ENCODE results near the gene NADK. TPM values are rescaled to one million over a fixed set of nuclear protein-coding genes. Genes with fewer than 3 reads are reported as not detected.
"Not testable (repeated sequence)": the region's sequence is repeated elsewhere in the genome, so short reads cannot be mapped to it uniquely, and the experiment has no call there.

The NADK gene
- total RNA-seq, 1 donor from 2014 or later = 11.5 TPM

DNA sequence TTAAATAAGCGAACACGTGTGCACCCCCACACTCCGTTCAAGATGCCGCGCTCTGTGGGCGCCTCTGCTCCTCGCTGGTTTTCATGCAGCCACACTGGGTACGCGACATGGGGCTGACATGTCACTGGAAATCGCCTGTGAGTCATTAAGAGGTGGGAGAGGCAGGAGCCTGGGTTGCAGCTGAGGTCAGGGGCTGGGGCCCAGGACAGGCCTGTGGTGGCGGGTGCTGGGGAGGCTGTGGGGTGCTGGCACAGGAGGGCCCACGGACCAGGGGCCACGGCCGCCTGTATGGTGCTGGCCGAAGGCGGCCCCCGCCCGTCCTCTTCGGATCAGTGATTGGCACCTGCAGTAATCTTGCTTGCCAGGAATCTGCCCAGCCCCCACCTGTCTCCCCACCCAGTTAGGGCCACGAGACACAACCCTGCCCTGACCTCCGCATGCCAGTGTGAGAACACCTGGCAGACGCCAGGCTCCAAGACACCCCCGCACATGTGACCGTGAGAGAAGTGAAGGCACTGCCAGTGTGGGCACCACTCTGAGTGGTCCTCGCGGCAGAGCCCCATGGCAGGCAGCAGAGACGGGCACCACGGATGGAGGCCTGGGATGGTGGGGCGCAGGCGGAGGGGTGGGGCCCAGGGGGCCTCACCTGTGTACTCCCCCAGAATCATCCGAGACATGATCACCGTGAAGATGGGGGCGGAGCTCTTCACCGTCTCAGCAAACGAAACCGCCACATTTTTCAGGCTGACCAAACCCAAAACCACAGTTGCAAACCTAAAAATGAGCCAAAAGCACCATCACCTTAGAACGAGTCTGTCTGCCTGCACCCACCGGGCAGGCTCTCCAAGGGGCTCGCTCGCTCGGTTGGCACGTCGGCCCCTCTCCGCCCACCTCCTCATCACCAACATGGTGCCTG, 40.3 kb downstream of the NADK start:
- not testable (repeated sequence) for H3K9me3 ChIP-seq (ENCODE audit: control insufficient read depth in 3 of 3, low read length in 3 of 3); H3K4me1 ChIP-seq (ENCODE audit: control insufficient read depth in 3 of 3, insufficient read depth in 3 of 3, low read length in 3 of 3); H3K9ac ChIP-seq (ENCODE audit: low read depth in 1 of 3, low read length in 3 of 3); H3K27ac ChIP-seq (ENCODE audit: low read depth, low read length); H3K4me3 ChIP-seq (ENCODE audit: low read length in 3 of 3); H3K27me3 ChIP-seq (ENCODE audit: control insufficient read depth in 3 of 3, insufficient read depth in 3 of 3, low read length in 3 of 3)
- peaks cover 0 to 11% (median 4%) of the 10 kb centered on the region in 3 donors for H3K36me3 ChIP-seq (ENCODE audit: control insufficient read depth in 3 of 3, insufficient read depth in 3 of 3, low read length in 3 of 3)

DNA sequence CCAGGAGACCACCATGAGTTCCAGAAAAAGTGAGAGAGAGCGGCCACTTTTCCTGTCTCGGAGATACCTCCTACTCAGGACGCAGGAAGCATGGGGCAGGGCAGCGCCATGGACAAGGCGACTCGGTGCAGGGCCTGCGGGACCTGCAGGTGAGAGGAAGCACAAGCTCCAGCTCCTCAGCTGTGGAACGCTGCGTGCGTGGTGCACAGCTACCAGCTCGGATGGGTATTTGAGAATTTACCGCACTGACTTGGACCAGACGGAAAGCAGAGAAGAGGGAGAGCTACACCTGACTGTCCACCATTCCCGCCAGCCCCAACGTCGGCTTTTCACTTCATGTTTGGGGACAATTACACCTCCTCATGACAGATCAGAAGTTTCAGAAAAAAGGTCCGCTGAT, 45.9 kb downstream of the NADK start:
- Histone ChIP-seq H3K27me3 (ENCODE audit: control insufficient read depth in 3 of 3, insufficient read depth in 3 of 3, low read length in 3 of 3) (no peaks in the 10 kb centered on the region), H3K36me3 (ENCODE audit: control insufficient read depth in 3 of 3, insufficient read depth in 3 of 3, low read length in 3 of 3) (peaks cover 9 to 16% (median 9%) of the 10 kb centered on the region in 3 donors), H3K27ac (ENCODE audit: low read depth, low read length) (no peak overlapping the region), H3K4me1 (ENCODE audit: control insufficient read depth in 3 of 3, insufficient read depth in 3 of 3, low read length in 3 of 3) (peaks cover 0 to 5% (median 4%) of the 10 kb centered on the region in 3 donors), H3K9me3 (ENCODE audit: control insufficient read depth in 3 of 3, low read length in 3 of 3) (no peaks in the 10 kb centered on the region), H3K4me3 (ENCODE audit: low read length in 3 of 3) (no peak overlapping the region), H3K9ac (ENCODE audit: low read depth in 1 of 3, low read length in 3 of 3) (no peak overlapping the region)

DNA sequence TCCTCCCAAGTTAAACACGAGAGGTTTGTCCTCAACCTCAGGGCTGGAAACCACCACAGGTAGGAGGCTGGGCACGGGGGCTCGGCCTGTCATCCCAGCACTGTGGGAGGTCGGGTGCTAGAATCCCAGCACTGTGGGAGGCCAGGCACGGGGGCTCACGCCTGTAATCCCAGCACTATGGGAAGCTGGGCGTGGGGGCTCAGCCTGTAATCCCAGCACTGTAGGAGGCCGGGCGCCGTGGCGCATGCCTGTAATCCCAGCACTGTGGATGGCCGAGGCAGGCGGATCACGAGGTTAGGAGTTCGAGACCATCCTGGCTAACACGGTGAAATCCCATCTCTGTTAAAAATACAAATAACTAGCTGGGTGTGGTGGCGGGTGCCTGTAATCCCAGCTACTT, 47.4 kb downstream of the NADK start:
- H3K9ac ChIP-seq (ENCODE audit: low read depth in 1 of 3, low read length in 3 of 3) = no peak overlapping the region
- H3K4me1 ChIP-seq (ENCODE audit: control insufficient read depth in 3 of 3, insufficient read depth in 3 of 3, low read length in 3 of 3) = peaks cover 0 to 12% (median 11%) of the 10 kb centered on the region in 3 donors
- no peak overlapping the region for H3K27ac ChIP-seq (ENCODE audit: low read depth, low read length)
- peaks cover 9 to 15% (median 9%) of the 10 kb centered on the region in 3 donors for H3K36me3 ChIP-seq (ENCODE audit: control insufficient read depth in 3 of 3, insufficient read depth in 3 of 3, low read length in 3 of 3)
- H3K9me3 ChIP-seq (ENCODE audit: control insufficient read depth in 3 of 3, low read length in 3 of 3) = no peaks in the 10 kb centered on the region
- no peaks in the 10 kb centered on the region for H3K27me3 ChIP-seq (ENCODE audit: control insufficient read depth in 3 of 3, insufficient read depth in 3 of 3, low read length in 3 of 3)
- no peak overlapping the region for H3K4me3 ChIP-seq (ENCODE audit: low read length in 3 of 3)

DNA sequence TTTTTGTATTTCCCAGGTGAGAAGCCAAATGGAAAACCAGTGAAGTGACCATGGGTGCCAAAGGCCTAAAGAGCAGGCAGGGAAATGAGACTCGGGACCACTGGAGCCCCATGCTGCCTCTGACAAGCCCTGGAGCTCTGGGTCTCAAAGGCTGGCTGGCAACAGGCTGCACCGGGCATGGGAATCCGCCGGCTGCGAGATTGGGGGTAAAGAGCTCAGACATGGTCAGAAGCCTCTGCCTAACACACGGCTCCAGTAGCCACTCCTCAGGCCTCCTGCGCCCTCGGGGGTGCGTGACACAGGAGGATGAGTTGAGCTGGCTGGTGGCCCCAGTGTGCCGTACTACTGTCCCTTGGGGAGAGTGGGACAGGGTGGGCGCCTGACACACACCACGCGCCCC, 48.0 kb downstream of the NADK start:
- H3K9ac ChIP-seq (ENCODE audit: low read depth in 1 of 3, low read length in 3 of 3); H3K9me3 ChIP-seq (ENCODE audit: control insufficient read depth in 3 of 3, low read length in 3 of 3); H3K4me3 ChIP-seq (ENCODE audit: low read length in 3 of 3); H3K27me3 ChIP-seq (ENCODE audit: control insufficient read depth in 3 of 3, insufficient read depth in 3 of 3, low read length in 3 of 3); H3K27ac ChIP-seq (ENCODE audit: low read depth, low read length): not testable (repeated sequence)
- peaks cover 8 to 14% (median 9%) of the 10 kb centered on the region in 3 donors for H3K36me3 ChIP-seq (ENCODE audit: control insufficient read depth in 3 of 3, insufficient read depth in 3 of 3, low read length in 3 of 3)
- H3K4me1 ChIP-seq (ENCODE audit: control insufficient read depth in 3 of 3, insufficient read depth in 3 of 3, low read length in 3 of 3) = peaks cover 0 to 12% (median 11%) of the 10 kb centered on the region in 3 donors

DNA sequence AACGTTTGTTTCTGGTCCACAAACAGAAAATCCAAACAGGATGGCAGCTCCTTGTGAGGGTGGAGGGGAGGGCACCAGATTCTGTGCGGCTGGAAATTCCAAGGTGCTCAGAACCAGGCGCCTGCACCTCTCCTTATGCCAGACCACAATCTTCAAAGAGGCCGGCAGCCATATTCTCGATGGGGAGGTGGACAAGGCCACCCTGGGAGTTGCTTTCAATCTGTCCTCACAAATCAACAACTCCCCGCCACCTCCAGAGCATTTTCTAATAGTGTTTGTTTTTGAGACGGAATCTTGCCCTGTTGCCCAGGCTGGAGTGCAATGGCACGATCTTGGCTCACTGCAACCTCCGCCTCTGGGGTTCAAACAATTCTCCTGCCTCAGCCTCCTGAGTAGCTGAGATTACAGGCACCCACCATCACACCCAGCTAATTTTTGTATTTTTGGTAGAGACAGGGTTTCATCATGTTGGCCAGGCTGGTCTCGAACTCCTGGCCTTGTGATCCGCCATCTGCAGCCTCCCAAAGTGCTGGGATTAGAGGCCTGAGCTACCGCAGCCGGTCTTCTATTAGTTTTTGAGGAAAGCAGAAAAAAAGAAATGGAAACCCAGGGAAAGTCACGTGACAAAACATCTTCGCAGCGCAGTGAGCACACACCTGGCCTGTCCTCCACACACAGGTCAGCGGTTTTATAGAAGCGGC, 49.0 kb downstream of the NADK start:
- Histone ChIP-seq H3K27ac (ENCODE audit: low read depth, low read length) (peak overlapping the region; percentile 19), H3K36me3 (ENCODE audit: control insufficient read depth in 3 of 3, insufficient read depth in 3 of 3, low read length in 3 of 3) (peaks cover 4 to 12% (median 9%) of the 10 kb centered on the region in 3 donors), H3K4me1 (ENCODE audit: control insufficient read depth in 3 of 3, insufficient read depth in 3 of 3, low read length in 3 of 3) (peaks cover 0 to 12% (median 11%) of the 10 kb centered on the region in 3 donors)
- H3K4me3 ChIP-seq (ENCODE audit: low read length in 3 of 3); H3K27me3 ChIP-seq (ENCODE audit: control insufficient read depth in 3 of 3, insufficient read depth in 3 of 3, low read length in 3 of 3); H3K9ac ChIP-seq (ENCODE audit: low read depth in 1 of 3, low read length in 3 of 3); H3K9me3 ChIP-seq (ENCODE audit: control insufficient read depth in 3 of 3, low read length in 3 of 3): not testable (repeated sequence)

DNA sequence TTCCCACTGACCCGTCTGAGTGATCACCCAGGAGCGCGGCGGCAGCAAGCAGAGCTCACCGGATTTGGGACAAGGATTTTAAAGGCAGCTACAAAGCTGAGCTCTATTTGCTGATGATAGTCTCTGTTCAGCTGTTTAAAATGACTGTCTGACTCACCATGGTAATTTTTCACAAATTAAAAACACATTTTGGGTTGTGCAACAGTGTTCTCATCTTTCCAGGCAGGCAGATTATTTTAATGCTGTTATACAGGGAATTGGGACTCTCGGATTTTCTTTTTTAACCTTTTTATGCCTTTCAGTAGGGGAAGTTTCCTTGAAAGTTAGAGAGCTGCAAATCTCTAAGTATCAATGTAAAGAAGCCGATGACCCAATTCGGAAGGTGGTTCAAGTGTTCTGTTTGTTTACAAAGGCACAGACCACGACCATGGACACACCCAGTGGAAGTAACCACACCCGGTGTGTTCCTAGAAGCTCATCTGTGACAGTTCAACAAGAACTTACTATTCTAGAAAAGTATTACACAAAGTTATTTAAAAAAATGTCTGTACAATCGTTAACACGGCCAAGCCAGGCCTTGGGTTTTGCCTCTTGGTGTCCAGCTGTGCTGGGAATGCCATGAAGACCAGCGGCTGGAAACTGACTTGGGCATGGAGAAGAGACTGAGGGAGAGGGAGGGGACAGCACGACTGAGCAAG, 49.8 kb downstream of the NADK start:
- not testable (repeated sequence) for H3K9me3 ChIP-seq (ENCODE audit: control insufficient read depth in 3 of 3, low read length in 3 of 3); H3K27me3 ChIP-seq (ENCODE audit: control insufficient read depth in 3 of 3, insufficient read depth in 3 of 3, low read length in 3 of 3); H3K4me3 ChIP-seq (ENCODE audit: low read length in 3 of 3); H3K36me3 ChIP-seq (ENCODE audit: control insufficient read depth in 3 of 3, insufficient read depth in 3 of 3, low read length in 3 of 3)
- peaks cover 0 to 12% (median 11%) of the 10 kb centered on the region in 3 donors for H3K4me1 ChIP-seq (ENCODE audit: control insufficient read depth in 3 of 3, insufficient read depth in 3 of 3, low read length in 3 of 3)
- H3K9ac ChIP-seq (ENCODE audit: low read depth in 1 of 3, low read length in 3 of 3) = peak overlapping the region in 1 of 3 donors; percentile 51
- peak overlapping the region; percentile 19 for H3K27ac ChIP-seq (ENCODE audit: low read depth, low read length)

DNA sequence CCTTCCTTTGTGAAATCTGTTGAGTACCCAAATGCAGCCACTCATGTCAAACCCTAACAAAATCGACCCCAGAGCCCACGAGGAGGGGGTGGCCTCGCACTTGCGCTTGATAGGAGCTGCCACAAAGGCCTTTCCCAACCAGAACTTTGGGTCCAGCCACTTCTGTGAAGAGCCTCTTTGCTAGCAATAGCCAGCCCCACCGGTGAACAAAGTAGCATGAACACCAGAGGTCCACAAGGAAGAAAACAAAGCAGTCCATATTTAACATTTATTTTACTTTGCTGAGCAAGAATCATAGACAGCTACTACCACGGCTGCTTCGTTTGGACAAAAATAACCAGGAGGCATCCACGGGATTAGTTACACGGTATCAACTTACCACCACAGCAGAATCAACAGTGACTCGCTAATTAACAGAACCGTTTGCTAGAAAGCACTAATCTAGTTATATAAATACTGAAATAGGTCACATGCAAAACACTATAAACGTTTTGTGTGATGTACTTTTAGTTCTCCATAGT, 51.1 kb downstream of the NADK start:
- not testable (repeated sequence) for H3K27me3 ChIP-seq (ENCODE audit: control insufficient read depth in 3 of 3, insufficient read depth in 3 of 3, low read length in 3 of 3); H3K4me3 ChIP-seq (ENCODE audit: low read length in 3 of 3); H3K9me3 ChIP-seq (ENCODE audit: control insufficient read depth in 3 of 3, low read length in 3 of 3); H3K36me3 ChIP-seq (ENCODE audit: control insufficient read depth in 3 of 3, insufficient read depth in 3 of 3, low read length in 3 of 3)
- peaks cover 0 to 12% (median 11%) of the 10 kb centered on the region in 3 donors for H3K4me1 ChIP-seq (ENCODE audit: control insufficient read depth in 3 of 3, insufficient read depth in 3 of 3, low read length in 3 of 3)
- H3K27ac ChIP-seq (ENCODE audit: low read depth, low read length) = peak overlapping the region; percentile 82
- peak overlapping the region in 2 of 3 donors; percentile 45 to 72 for H3K9ac ChIP-seq (ENCODE audit: low read depth in 1 of 3, low read length in 3 of 3)

DNA sequence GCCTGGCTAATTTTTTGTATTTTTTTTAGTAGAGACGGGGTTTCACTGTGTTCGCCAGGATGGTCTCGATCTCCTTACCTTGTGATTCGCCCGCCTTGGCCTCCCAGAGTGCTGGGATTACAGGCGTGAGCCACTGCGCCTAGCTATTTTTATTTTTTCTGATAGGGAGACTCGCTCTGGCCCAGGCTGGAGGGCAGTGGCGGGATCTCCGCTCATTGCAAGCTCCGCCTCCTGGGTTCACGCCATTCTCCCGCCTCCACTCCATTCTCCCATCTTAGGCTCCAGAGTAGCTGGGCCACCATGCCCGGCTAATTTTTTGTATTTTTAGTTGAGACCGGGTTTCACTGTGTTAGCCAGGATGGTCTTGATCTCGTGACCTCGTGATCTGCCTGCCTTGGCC, 52.2 kb downstream of the NADK start:
- not testable (repeated sequence) for H3K9me3 ChIP-seq (ENCODE audit: control insufficient read depth in 3 of 3, low read length in 3 of 3); H3K27ac ChIP-seq (ENCODE audit: low read depth, low read length); H3K36me3 ChIP-seq (ENCODE audit: control insufficient read depth in 3 of 3, insufficient read depth in 3 of 3, low read length in 3 of 3); H3K9ac ChIP-seq (ENCODE audit: low read depth in 1 of 3, low read length in 3 of 3); H3K4me3 ChIP-seq (ENCODE audit: low read length in 3 of 3); H3K27me3 ChIP-seq (ENCODE audit: control insufficient read depth in 3 of 3, insufficient read depth in 3 of 3, low read length in 3 of 3)
- peaks cover 0 to 18% (median 17%) of the 10 kb centered on the region in 3 donors for H3K4me1 ChIP-seq (ENCODE audit: control insufficient read depth in 3 of 3, insufficient read depth in 3 of 3, low read length in 3 of 3)

DNA sequence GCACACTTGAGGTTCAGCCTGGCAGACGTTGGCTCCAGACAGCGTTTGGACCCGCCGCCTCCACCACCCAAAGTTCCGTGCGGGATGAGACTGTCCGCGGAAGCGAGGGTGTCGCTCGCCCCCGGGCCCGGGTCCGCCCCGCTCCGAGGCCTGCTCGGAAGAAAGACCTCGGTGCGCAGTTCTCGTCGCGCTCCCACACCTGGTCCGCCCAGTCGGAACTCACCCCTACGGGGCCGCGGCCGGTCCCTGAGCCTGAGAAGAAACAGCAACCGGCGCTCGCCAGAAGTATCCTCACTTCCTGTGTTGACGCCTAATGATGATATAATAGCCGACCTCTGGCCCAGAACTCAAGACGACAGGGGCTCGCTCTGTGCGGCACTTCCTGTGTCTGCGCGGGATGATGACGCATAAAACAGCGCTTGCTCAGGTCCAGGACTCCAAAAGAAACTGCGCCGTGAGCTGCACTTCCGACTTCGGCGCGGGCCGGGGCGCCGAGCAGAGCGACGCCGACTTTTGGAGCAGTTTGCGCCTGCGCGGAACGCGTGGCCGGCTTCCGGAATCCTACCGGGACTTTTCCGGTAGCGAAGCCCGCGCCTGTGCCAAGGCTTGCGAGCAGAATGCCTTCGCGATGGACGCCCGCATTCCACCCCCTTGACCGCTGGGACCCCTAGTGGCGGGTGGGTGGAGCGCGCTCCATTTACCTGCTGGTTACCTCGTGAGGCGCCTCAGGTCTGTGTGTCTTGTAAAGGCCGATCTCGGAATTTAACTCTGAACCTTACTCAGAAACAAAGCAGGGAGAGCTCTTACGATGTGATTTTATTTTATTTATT, 54.0 kb downstream of the NADK start, which contains the start of gene CDK11A:
Gene CDK11A, minus strand, starts transcription at position 323 of the 830 bp plus-strand sequence. CDS start 1,539 bp downstream, outside the sequence.
- H3K4me1 ChIP-seq (ENCODE audit: control insufficient read depth in 3 of 3, insufficient read depth in 3 of 3, low read length in 3 of 3) = peaks cover 0 to 20% (median 17%) of the 10 kb centered on the region in 3 donors
- peak within 1 kb of the TSS in 2 of 3 donors; percentile 79 to 83 for H3K9ac ChIP-seq (ENCODE audit: low read depth in 1 of 3, low read length in 3 of 3)
- not testable (repeated sequence) for H3K27me3 ChIP-seq (ENCODE audit: control insufficient read depth in 3 of 3, insufficient read depth in 3 of 3, low read length in 3 of 3); H3K9me3 ChIP-seq (ENCODE audit: control insufficient read depth in 3 of 3, low read length in 3 of 3)
- peaks cover 6 to 11% (median 9%) of the 10 kb centered on the region in 3 donors for H3K36me3 ChIP-seq (ENCODE audit: control insufficient read depth in 3 of 3, insufficient read depth in 3 of 3, low read length in 3 of 3)
- peak within 1 kb of the TSS; percentile 38 to 78 (median 78) for H3K4me3 ChIP-seq (ENCODE audit: low read length in 3 of 3)
- H3K27ac ChIP-seq (ENCODE audit: low read depth, low read length) = peak within 1 kb of the TSS; percentile 77
